NCI-H187 (cell line): ENCODE measurements around the gene BACE1-AS.

Experiments
- DNase-seq, 2 experiments: peaks; one replicate each; lab custom pipeline; 2025; lab: John Stamatoyannopoulos, UW

BACE1-AS gene

GRCh38 chr11:117292616-117293015 is 1.5 kb downstream of the BACE1-AS start:
- DNase-seq = no peak

GRCh38 chr11:117295438-117296137 is 4.4 kb downstream of the BACE1-AS start:
- no peak for DNase-seq

- no peak for DNase-seq
These were observed 5.7 kb downstream of the BACE1-AS start for GRCh38 chr11:117296881-117297280.

GRCh38 chr11:117298195-117298594 is 7.0 kb downstream of the BACE1-AS start:
- DNase-seq = no peak

- no peak for DNase-seq
These were observed 8.5 kb downstream of the BACE1-AS start for GRCh38 chr11:117299351-117300282.

- no peak for DNase-seq
These were observed 9.1 kb downstream of the BACE1-AS start for GRCh38 chr11:117300283-117300663.

- no peak for DNase-seq
These were observed 9.6 kb downstream of the BACE1-AS start for GRCh38 chr11:117300773-117301172.

- no peak for DNase-seq
These were observed 11.1 kb downstream of the BACE1-AS start for GRCh38 chr11:117302228-117302627.

- DNase-seq = no peak
These were observed 12.0 kb downstream of the BACE1-AS start for GRCh38 chr11:117303101-117303500.

GRCh38 chr11:117303646-117304315 is 12.6 kb downstream of the BACE1-AS start:
- no peak for DNase-seq

GRCh38 chr11:117305145-117305544 is 14.0 kb downstream of the BACE1-AS start:
- DNase-seq = no peak

- DNase-seq = no peak
These were observed 18.2 kb downstream of the BACE1-AS start for GRCh38 chr11:117309310-117309709.

- no peak for DNase-seq
These were observed 21.9 kb downstream of the BACE1-AS start for GRCh38 chr11:117313091-117313490.

- DNase-seq = no peak
These were observed 23.0 kb downstream of the BACE1-AS start for GRCh38 chr11:117313828-117314768.

GRCh38 chr11:117314840-117315239 is 23.7 kb downstream of the BACE1-AS start:
- no peak for DNase-seq

- no peak for DNase-seq
These were observed 24.4 kb downstream of the BACE1-AS start for GRCh38 chr11:117315285-117316196.

- peak; percentile 48 to 74 for DNase-seq
These were observed 25.2 kb downstream of the BACE1-AS start, which contains the start of gene BACE1 for GRCh38 chr11:117316197-117316961. Gene BACE1, minus strand, starts transcription at chr11:117316256. Its CDS starts 461 bp downstream, at chr11:117315795.

GRCh38 chr11:117318738-117319137 is 27.6 kb downstream of the BACE1-AS start:
- no peak for DNase-seq

- DNase-seq = no peak
These were observed 28.2 kb downstream of the BACE1-AS start for GRCh38 chr11:117319214-117319840.
